Osteoblast (primary cell): Measurements from ENCODE around the gene BBS1. TPM values are rescaled to one million over a fixed set of nuclear protein-coding genes. Genes with fewer than 3 reads are reported as not detected.
A peak's percentile ranks its signal among the peaks of the same experiment; 100 is the strongest.
"Not testable (repeated sequence)": the region's sequence is repeated elsewhere in the genome, so short reads cannot be mapped to it uniquely, and the experiment has no call there.

ENCODE experiments used
- DNase-seq: peaks from one replicate; pipeline ENCODE4 v3.0.0; 2011; ENCODE audit warnings: low spot score, mixed read lengths; ENCODE audit not compliant: insufficient read length; ENCODE audit errors: missing footprints
- H2AFZ ChIP-seq: 2 replicates; pipeline ENCODE4 v1.6.0; 2011; ENCODE audit warnings: mild to moderate bottlenecking, low read length
- H3K27ac ChIP-seq: 2 replicates; pipeline ENCODE4 v1.5.1; 2011; ENCODE audit warnings: mild to moderate bottlenecking, low read depth, low read length, moderate library complexity
- H3K27me3 ChIP-seq: 2 replicates; pipeline ENCODE4 v1.6.0; 2012; ENCODE audit warnings: mild to moderate bottlenecking, control low read depth, inconsistent platforms, low read length, moderate library complexity; ENCODE audit not compliant: insufficient read depth
- H3K36me3 ChIP-seq: 2 replicates; pipeline ENCODE4 v1.5.1; 2011; ENCODE audit warnings: mild to moderate bottlenecking, low read length, control low read depth, moderate library complexity; ENCODE audit not compliant: insufficient read depth
- H3K4me1 ChIP-seq: 2 replicates; pipeline ENCODE4 v1.5.1; 2011; ENCODE audit warnings: mild to moderate bottlenecking, low read length, control low read depth, moderate library complexity; ENCODE audit not compliant: insufficient read depth
- H3K4me2 ChIP-seq: 2 replicates; pipeline ENCODE4 v1.6.0; 2011; ENCODE audit warnings: mild to moderate bottlenecking, low read length; ENCODE audit not compliant: insufficient read depth
- H3K4me3 ChIP-seq: fragments of 200-600 bp; sonication (generic); 3 replicates; pipeline ENCODE4 v1.5.1; 2012; ENCODE audit warnings: mild to moderate bottlenecking, low read length, inconsistent platforms; ENCODE audit not compliant: insufficient read depth
- H3K79me2 ChIP-seq: 2 replicates; pipeline ENCODE4 v1.6.0; 2012; ENCODE audit warnings: mild to moderate bottlenecking, low read length, control low read depth, inconsistent platforms; ENCODE audit not compliant: insufficient read depth
- H3K9me3 ChIP-seq: 2 replicates; pipeline ENCODE4 v1.5.1; 2011; ENCODE audit warnings: low read depth, low read length, control low read depth
- H4K20me1 ChIP-seq: 2 replicates; pipeline ENCODE4 v1.6.0; 2012; ENCODE audit warnings: mild to moderate bottlenecking, low read length, control low read depth; ENCODE audit not compliant: insufficient read depth
- CTCF ChIP-seq: IDR thresholded peaks from 2 replicates; pipeline ENCODE4 v1.5.1; 2011; ENCODE audit warnings: mild to moderate bottlenecking, low read depth, low read length, moderate library complexity; ENCODE audit errors: extremely low read depth
- total RNA-seq: library from RNA; depleted of rRNA; stranded (reverse); fragments of >200 nt; gene quantifications from 2 replicates; pipeline ENCODE4 v1.2.3, GENCODE V29; 2012

Gene BBS1
- total RNA-seq, 1 donor: 43.8 TPM

GRCh38 chr11:66580803-66581202, 70.4 kb downstream of the BBS1 start:
- H3K79me2 ChIP-seq: no peaks in the 10 kb centered on the region
- peaks cover 9% of the 10 kb centered on the region for H3K4me1 ChIP-seq
- H3K27ac ChIP-seq: no peak overlapping the region
- no peaks in the 10 kb centered on the region for H4K20me1 ChIP-seq
- TF ChIP-seq CTCF: no peak
- no peaks in the 10 kb centered on the region for H3K9me3 ChIP-seq
- H2AFZ ChIP-seq: no peak overlapping the region
- no peaks in the 10 kb centered on the region for H3K27me3 ChIP-seq
- H3K36me3 ChIP-seq: no peaks in the 10 kb centered on the region
- H3K4me3 ChIP-seq: no peak overlapping the region
- H3K4me2 ChIP-seq: no peak overlapping the region
- DNase-seq: peak; percentile 81

- Histone ChIP-seq H3K9me3 (no peaks in the 10 kb centered on the region), H3K27me3 (no peaks in the 10 kb centered on the region), H3K27ac (no peak overlapping the region), H3K36me3 (no peaks in the 10 kb centered on the region), H2AFZ (no peak overlapping the region), H3K79me2 (no peaks in the 10 kb centered on the region), H3K4me1 (peaks cover 9% of the 10 kb centered on the region), H3K4me2 (no peak overlapping the region), H3K4me3 (no peak overlapping the region), H4K20me1 (no peaks in the 10 kb centered on the region)
- TF ChIP-seq CTCF: no peak
- peak; percentile 8 for DNase-seq
These were observed 70.8 kb downstream of the BBS1 start for GRCh38 chr11:66581261-66581660.

GRCh38 chr11:66582565-66583147, 72.2 kb downstream of the BBS1 start:
- DNase-seq, H3K79me2 ChIP-seq, H3K36me3 ChIP-seq, H3K4me2 ChIP-seq, H3K27ac ChIP-seq, H3K9me3 ChIP-seq, H4K20me1 ChIP-seq, H3K4me1 ChIP-seq, H2AFZ ChIP-seq, H3K27me3 ChIP-seq, H3K4me3 ChIP-seq: not testable (repeated sequence)

Other genes with a start within 250 kb of the BBS1 start
- gene RAB1B, start 242.0 kb upstream of the BBS1 start, total RNA-seq: 75.3 and 75.4 TPM in 2 replicates
- gene CNIH2, start 232.5 kb upstream of the BBS1 start, total RNA-seq: under 0.01 TPM in 1 of 2 replicates, not detected in the other
- gene YIF1A, start 221.5 kb upstream of the BBS1 start, total RNA-seq: 165 and 182 TPM in 2 replicates
- 0.29 and 0.36 TPM in 2 replicates for gene TMEM151A, start 218.7 kb upstream of the BBS1 start, total RNA-seq
- 103 and 107 TPM in 2 replicates for gene CD248, start 193.6 kb upstream of the BBS1 start, total RNA-seq
- gene RIN1, start 174.2 kb upstream of the BBS1 start, total RNA-seq: 27.1 and 31.8 TPM in 2 replicates
- 43.0 and 43.1 TPM in 2 replicates for gene BRMS1, start 165.5 kb upstream of the BBS1 start, total RNA-seq
- 20.6 and 21.2 TPM in 2 replicates for gene B4GAT1, start 163.0 kb upstream of the BBS1 start, total RNA-seq
- gene SLC29A2, start 138.9 kb upstream of the BBS1 start, total RNA-seq: under 0.01 and 0.29 TPM in 2 replicates
- gene NPAS4, start 89.6 kb upstream of the BBS1 start, total RNA-seq: 0.36 TPM in 1 of 2 replicates, not detected in the other
- gene MRPL11, start 71.8 kb upstream of the BBS1 start, total RNA-seq: 31.5 and 33.3 TPM in 2 replicates
- 18.9 and 19.2 TPM in 2 replicates for gene PELI3, start 43.7 kb upstream of the BBS1 start, total RNA-seq
- 35.8 and 36.5 TPM in 2 replicates for gene DPP3, start 30.2 kb upstream of the BBS1 start, total RNA-seq
- 9.4 and 10.5 TPM in 2 replicates for gene ZDHHC24, start 35.4 kb downstream of the BBS1 start, total RNA-seq
- gene ACTN3, start 36.3 kb downstream of the BBS1 start, total RNA-seq: under 0.01 TPM in 1 of 2 replicates, not detected in the other
- gene CTSF, start 58.0 kb downstream of the BBS1 start, total RNA-seq: 41.3 and 45.6 TPM in 2 replicates
- gene CCDC87, start 82.4 kb downstream of the BBS1 start, total RNA-seq: 0.88 and 1.1 TPM in 2 replicates
- gene CCS, start 82.5 kb downstream of the BBS1 start, total RNA-seq: 35.8 and 43.3 TPM in 2 replicates
- 22.4 and 25.3 TPM in 2 replicates for gene RBM14, start 106.0 kb downstream of the BBS1 start, total RNA-seq
- gene RBM4, start 128.1 kb downstream of the BBS1 start, total RNA-seq: 80.4 and 84.0 TPM in 2 replicates
- gene RBM4B, start 167.3 kb downstream of the BBS1 start, total RNA-seq: 19.2 and 21.8 TPM in 2 replicates
- 0.88 and 2.2 TPM in 2 replicates for gene SPTBN2, start 218.6 kb downstream of the BBS1 start, total RNA-seq